IPS-NIHi7 (cell line): ENCODE data around the gene TBK1.

Experiments
- DNase-seq: peaks from one replicate; pipeline ENCODE4 v3.0.0; 2012; ENCODE audit warnings: mixed read lengths; ENCODE audit errors: extremely low spot score

Gene TBK1

GRCh38 chr12:64452559-64453329 lies 824 bp downstream of the TBK1 start:
- DNase-seq, result no peak

GRCh38 chr12:64455506-64455905 lies 3.6 kb downstream of the TBK1 start:
- DNase-seq, result no peak

GRCh38 chr12:64456119-64456518 lies 4.2 kb downstream of the TBK1 start:
- DNase-seq, result no peak

- DNase-seq, result no peak
Measured at GRCh38 chr12:64457032-64457431, 5.1 kb downstream of the TBK1 start.

GRCh38 chr12:64457466-64457865 lies 5.5 kb downstream of the TBK1 start:
- no peak for DNase-seq

- DNase-seq, result no peak
Measured at GRCh38 chr12:64457923-64458322, 6.0 kb downstream of the TBK1 start.

GRCh38 chr12:64459394-64459891 lies 7.5 kb downstream of the TBK1 start:
- DNase-seq, result no peak

- DNase-seq, result no peak
Measured at GRCh38 chr12:64461634-64462414, 9.9 kb downstream of the TBK1 start.

GRCh38 chr12:64466178-64466577 lies 14.3 kb downstream of the TBK1 start:
- no peak for DNase-seq

- DNase-seq, result no peak
Measured at GRCh38 chr12:64468966-64469365, 17.0 kb downstream of the TBK1 start.

- no peak for DNase-seq
Measured at GRCh38 chr12:64469455-64470142, 17.7 kb downstream of the TBK1 start.

GRCh38 chr12:64470495-64470894 lies 18.6 kb downstream of the TBK1 start:
- no peak for DNase-seq

- DNase-seq, result no peak
Measured at GRCh38 chr12:64473176-64473575, 21.3 kb downstream of the TBK1 start.

GRCh38 chr12:64475518-64475917 lies 23.6 kb downstream of the TBK1 start:
- DNase-seq, result no peak

GRCh38 chr12:64476844-64477243 lies 24.9 kb downstream of the TBK1 start:
- no peak for DNase-seq

- DNase-seq, result no peak
Measured at GRCh38 chr12:64478661-64479060, 26.7 kb downstream of the TBK1 start.

- no peak for DNase-seq
Measured at GRCh38 chr12:64480148-64480547, 28.2 kb downstream of the TBK1 start.

GRCh38 chr12:64486657-64487056 lies 34.7 kb downstream of the TBK1 start:
- DNase-seq, result no peak

- DNase-seq, result no peak
Measured at GRCh38 chr12:64491718-64492117, 39.8 kb downstream of the TBK1 start.

GRCh38 chr12:64493513-64493912 lies 41.6 kb downstream of the TBK1 start:
- DNase-seq, result no peak

- no peak for DNase-seq
Measured at GRCh38 chr12:64494998-64495729, 43.2 kb downstream of the TBK1 start.
